ENCODE results near the gene TBC1D14.

- TF ChIP-seq CTCF (IDR thresholded peaks at IDR 0.05 in 8 of 11, conservative IDR thresholded peaks at IDR 0.05 in 3 of 11) (no peak), POLR2A (IDR thresholded peaks at IDR 0.05) (no peak), POLR2AphosphoS5 (IDR thresholded peaks at IDR 0.05) (peak in 2 of 3 donors; percentile 39 to 49)
Measured at GRCh38 chr4:7045961-7046921, 136.6 kb downstream of the TBC1D14 start.

All from spleen (tissue), 7 donors.